NOMO-1 (cell line): ENCODE results near the gene SERTAD1.
"Not testable (repeated sequence)": the region's sequence is repeated elsewhere in the genome, so short reads cannot be mapped to it uniquely, and the experiment has no call there.

Experiments used
- DNase-seq, 2 experiments: peaks; one replicate each; lab custom pipeline; 2025; ENCODE audit not compliant: unreplicated experiment in 2 of 2; lab: John Stamatoyannopoulos, UW

The SERTAD1 gene, protein sequence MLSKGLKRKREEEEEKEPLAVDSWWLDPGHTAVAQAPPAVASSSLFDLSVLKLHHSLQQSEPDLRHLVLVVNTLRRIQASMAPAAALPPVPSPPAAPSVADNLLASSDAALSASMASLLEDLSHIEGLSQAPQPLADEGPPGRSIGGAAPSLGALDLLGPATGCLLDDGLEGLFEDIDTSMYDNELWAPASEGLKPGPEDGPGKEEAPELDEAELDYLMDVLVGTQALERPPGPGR

DNA sequence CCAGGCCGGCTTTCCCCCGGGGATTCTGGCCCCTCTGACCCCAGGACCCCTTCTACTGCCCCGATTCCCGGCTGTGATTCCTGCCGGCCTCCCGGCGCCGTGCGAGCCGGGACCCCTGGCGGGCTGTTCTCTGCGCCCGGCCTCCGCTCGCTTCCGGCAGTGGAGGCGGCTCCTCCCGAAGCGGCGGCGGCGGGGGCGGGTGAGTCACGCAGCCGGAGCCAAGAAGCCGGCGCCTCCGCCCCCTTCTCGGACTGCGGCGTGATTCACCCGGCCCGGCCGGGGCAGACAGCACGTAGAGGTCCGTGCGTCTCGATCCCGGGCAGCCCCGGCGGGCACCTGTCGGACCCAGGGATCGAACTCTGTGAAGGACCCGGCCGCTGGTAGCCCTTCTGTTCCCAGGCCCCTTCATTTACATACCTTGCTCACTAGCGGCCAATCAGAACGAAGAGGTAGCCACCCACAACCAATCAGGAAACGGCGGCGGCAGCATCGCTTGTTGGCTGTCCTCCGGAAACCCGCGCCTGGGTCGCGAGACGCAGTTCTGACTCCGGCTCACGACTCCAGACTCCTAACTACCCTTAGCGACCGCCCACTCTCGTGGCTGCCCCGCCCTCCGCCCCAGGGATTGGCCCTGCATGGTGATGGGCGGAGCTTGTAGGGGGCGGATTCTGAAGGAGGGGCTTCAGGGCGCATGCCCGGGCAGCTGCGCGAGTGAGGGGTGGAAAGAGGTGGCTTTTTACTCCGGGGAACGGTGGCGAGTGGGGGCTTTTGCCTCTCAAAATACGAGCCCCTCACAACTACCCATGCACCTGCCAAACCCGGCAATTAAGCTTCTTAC is at the start of gene SERTAD1:
SERTAD1 (minus strand) TSS at position 543 of the 838 bp plus-strand sequence. CDS start 2,446 bp downstream, outside the sequence.
- peak; percentile 99 to 100 for DNase-seq

- DNase-seq: no peak
Measured at GRCh38 chr19:40474737-40475136, 48.9 kb upstream of the SERTAD1 start.

- DNase-seq: no peak
Measured at GRCh38 chr19:40472516-40472915, 46.7 kb upstream of the SERTAD1 start.

GRCh38 chr19:40471111-40471510 is 45.3 kb upstream of the SERTAD1 start:
- DNase-seq: no peak

GRCh38 chr19:40469011-40469410 is 43.2 kb upstream of the SERTAD1 start:
- peak in 1 of 2 experiments; percentile 19 for DNase-seq

DNA sequence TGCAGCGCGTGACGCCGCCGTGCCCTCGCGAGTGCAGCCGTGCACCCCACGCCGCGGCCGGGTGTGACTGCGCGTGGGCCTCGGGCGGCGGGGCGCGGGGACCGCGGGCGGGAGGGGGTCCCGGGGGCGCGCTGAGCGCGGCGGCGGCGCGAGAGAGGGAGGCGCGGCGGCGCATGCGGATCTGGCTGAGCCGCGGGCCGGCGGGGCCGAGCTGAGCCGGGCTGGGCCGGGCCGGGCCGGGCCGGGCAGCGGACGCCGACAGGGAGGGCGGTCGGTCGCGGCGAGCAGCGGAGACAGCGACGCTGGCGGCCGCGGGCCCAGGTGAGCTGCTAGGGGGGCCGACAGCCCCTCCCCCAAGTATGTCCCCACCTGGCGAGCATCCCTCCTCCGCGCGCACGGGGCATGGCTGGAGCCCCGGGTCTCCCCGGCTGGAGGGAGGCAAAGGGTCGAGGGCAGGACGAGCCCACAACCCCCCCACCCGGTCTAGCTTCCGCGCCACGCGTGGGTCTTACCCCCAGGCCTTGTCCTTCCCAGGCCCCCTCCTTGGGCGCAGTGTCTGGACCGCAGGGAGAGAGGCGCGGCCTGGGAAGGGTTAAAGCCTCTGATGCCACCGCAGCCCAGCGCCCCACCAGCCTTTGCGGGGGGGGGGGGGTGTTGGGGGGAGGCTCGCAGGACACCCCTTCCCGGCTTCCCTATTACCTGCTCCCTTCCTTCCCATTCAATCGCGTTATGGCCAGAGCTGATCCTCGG is 41.4 kb upstream of the SERTAD1 start, which contains the start of gene SPTBN4:
SPTBN4 (plus strand) TSS at position 17 of the 750 bp plus-strand sequence. CDS start 5,621 bp downstream, outside the sequence.
- DNase-seq: no peak

DNA sequence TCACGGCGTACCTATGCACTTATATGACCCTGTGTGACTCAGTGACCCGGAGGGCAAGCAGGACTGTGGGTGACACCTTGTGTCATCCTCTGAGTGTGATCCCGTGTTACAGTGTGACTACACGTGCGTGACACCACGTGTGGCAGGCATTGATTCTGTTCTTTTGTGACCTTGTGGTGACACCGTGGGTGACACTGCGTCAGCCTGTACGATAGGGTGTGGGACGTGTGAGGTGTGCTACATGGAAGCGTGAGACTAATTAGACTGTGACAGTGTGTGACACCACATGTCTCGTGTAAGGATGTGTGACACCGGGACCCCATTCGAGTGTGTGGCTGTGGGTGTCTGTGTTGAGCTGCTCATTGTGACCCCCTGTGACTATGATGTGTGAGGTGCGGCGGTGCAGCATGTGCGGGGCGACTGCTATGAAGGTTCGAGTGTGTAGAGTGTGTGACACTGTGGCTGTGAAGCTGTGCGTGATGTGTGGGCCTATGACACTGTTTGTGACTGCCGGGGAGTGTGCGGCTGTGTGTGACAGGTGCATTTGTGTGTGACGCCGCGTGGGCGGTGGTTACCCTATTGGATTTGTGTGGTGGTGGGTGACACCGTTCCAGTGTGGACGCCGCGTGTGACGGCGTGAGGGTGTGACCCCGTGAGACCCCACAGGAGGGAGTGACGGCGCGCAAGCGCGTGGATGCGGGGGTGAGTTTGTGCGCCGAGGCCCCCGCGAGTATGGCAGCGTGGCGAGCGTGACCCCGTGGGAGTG is 40.6 kb upstream of the SERTAD1 start:
- no peak for DNase-seq

DNA sequence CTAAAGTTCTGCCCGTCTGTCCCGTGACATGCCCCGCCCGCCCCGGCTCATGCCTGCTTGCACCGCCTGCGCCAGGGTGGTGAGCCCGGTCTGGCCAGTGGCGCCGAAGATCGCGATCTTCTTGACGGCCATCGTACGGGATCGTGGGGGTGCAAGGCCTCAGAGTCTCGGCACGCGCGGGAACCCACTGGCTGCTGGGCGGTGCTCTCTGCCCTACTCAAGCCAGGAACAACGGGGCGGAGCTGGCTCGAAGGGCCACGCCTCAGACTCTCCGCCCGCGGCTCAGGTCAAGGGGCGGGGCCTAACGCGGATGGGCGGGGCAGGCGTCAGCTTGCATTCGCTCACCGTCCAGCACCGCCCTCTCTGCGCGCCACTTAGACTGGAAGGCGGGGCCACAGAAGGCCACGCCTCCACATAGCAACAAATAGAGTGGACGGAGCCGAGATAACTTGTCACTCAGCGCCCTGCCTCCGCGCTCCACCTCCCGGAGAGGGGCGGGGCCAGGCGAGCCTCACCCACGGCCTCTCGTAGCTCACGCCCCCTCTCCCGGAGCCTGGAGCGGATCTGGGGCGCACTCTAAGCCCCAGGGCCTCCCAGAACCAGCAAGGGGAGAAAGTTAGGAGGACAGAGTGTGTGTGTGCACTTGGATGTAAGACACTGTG is 39.9 kb upstream of the SERTAD1 start, which contains the start of gene BLVRB:
BLVRB (minus strand) TSS at position 189 of the 662 bp plus-strand sequence; CDS start at position 132, 57 bp downstream.
- DNase-seq: peak; percentile 97 to 99

GRCh38 chr19:40465025-40465556 is 39.3 kb upstream of the SERTAD1 start:
- peak; percentile 86 to 90 for DNase-seq

- DNase-seq: peak; percentile 19 to 39
Measured at GRCh38 chr19:40464059-40465024, 38.5 kb upstream of the SERTAD1 start.

DNA sequence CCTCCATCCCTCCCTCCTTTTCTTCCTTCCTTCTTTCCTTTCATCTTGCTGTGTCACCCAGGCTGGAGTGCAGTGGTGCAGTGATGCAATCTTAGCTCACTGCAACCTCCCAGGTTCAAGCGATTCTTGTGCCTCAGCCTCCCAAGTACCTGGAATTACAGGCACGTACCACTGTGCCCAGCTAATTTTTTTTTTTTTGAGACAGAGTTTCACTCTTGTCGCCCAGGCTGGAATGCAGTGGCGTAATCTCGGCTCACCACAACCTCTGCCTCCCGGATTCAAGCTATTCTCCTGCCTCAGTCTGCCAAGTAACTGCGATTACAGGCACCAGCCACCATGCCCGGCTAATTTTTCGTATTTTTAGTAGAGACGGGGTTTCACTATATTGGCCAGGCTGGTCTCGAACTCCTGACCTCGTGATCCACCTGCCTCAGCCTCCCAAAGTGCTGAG is 37.8 kb upstream of the SERTAD1 start:
- DNase-seq: not testable (repeated sequence)

- peak; percentile 46 to 69 for DNase-seq
Measured at GRCh38 chr19:40461669-40462221, 36.0 kb upstream of the SERTAD1 start.

DNA sequence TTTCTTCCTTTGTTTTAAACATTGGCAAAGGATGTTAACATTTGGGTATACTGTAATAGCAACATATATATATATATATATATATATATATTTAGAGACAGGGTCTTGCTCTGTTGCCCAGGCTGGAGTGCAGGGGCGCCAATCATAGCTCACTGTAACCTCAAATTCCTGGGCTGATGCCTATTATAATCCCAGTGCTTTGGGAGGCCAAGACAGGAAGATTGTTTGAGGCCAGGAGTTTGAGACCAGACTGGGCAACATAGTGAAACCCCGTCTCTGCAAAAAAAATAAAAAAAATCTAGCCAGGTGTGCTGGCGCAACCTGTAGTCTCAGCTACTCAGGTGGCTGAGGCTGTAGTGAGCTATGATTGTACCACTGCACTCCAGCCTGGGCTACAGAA is 34.4 kb upstream of the SERTAD1 start:
- no peak for DNase-seq

GRCh38 chr19:40458597-40458974 is 32.8 kb upstream of the SERTAD1 start:
- no peak for DNase-seq

DNA sequence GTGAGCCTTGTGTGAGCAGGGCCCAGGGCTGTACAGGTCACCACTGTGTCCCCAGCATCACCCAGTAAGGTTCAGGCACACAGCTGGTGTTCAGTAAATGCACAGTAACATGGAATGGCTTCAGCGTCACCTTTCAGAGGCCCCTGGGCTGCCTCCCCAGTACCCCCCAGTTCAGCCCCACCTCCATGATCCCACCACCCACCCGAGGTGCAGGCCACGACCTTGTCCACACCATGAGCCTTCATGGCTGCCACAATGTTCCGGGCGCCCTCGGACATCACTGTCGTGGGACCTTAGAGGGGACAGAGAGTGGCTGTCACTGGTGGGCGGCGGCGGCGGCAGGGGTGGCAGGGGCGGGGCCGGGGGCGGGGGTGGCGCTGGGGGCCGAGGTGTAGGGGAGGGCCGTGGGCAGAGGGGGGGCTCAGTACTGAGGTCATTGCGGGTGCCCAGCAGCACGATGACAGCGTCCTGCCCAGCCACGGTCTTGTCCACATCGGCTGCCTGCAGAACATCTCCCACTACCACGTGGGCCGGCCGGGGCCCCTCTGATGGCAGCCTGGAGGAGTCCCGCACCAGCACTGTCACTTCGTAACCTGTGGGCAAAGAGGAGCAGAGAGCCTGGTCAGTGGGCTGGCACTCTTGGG is 32.3 kb upstream of the SERTAD1 start:
- DNase-seq: no peak

GRCh38 chr19:40457048-40457447 is 31.3 kb upstream of the SERTAD1 start:
- no peak for DNase-seq

DNA sequence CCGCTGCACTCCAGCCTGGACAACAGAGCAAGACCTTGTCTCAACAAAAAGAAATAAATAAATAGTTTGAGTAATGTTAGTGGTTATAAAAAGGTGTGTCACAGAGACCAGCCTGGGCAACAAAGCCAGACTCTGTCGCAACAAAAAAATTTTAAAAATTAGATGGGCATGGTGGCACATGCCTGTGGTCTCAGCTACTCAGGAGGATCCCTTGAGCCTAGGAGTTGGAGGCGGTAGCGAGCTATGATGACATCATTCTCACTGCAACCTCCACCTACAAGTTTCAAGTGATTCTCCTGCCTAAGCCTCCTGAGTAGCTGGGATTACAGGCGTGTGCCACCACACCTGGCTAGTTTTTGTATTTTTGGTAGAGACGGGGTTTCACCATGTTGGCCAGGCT is 28.2 kb upstream of the SERTAD1 start:
- DNase-seq: not testable (repeated sequence)
